ENCODE measurements around the gene HDGF. TPM values are rescaled to one million over a fixed set of nuclear protein-coding genes. Genes with fewer than 3 reads are reported as not detected.

The HDGF gene
- total RNA-seq, 1 donor from 2014 or later, result 270 TPM

DNA sequence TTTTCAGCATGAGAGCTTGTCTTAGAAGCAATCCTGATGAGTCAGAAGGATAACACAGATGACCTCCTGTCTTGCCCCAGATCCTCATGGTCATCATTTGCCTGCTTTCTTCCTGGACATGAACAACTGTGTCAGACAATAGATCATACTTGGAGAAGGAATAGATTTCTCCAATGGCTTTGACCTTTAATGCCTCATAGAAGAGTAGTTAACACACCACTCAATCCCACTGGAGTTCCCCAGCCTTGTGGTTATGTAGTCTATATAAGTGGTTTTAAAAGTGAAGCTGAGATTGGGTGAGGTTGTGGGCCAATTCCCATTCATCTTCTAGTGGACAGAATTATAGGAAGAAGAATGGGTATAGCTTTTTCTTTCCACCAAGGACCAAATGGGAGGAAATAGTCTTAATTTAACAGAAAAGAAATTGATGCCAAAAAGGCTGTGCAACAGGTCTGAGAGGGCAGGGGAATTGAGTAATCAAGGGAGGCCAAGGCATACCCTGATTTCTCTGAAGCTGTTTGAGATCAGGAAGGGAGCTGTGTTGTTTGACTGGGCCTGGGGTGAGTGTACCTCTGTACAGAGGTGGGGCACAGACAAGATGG lies 30.2 kb upstream of the HDGF start:
- Mint-ChIP-seq H3K27ac (no peak overlapping the region), H3K4me1 (ENCODE audit: unreplicated experiment) (peaks cover 16% of the 10 kb centered on the region), H3K9me3 (no peaks in the 10 kb centered on the region), H3K27me3 (no peaks in the 10 kb centered on the region), H3K36me3 (peaks cover 24% of the 10 kb centered on the region), H3K4me3 (no peak overlapping the region)
- no peak for DNase-seq (ENCODE audit: extremely low spot score, unreplicated experiment)
- TF ChIP-seq, protein P1, sequence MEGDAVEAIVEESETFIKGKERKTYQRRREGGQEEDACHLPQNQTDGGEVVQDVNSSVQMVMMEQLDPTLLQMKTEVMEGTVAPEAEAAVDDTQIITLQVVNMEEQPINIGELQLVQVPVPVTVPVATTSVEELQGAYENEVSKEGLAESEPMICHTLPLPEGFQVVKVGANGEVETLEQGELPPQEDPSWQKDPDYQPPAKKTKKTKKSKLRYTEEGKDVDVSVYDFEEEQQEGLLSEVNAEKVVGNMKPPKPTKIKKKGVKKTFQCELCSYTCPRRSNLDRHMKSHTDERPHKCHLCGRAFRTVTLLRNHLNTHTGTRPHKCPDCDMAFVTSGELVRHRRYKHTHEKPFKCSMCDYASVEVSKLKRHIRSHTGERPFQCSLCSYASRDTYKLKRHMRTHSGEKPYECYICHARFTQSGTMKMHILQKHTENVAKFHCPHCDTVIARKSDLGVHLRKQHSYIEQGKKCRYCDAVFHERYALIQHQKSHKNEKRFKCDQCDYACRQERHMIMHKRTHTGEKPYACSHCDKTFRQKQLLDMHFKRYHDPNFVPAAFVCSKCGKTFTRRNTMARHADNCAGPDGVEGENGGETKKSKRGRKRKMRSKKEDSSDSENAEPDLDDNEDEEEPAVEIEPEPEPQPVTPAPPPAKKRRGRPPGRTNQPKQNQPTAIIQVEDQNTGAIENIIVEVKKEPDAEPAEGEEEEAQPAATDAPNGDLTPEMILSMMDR (conservative IDR thresholded peaks at IDR 0.05), result no peak

DNA sequence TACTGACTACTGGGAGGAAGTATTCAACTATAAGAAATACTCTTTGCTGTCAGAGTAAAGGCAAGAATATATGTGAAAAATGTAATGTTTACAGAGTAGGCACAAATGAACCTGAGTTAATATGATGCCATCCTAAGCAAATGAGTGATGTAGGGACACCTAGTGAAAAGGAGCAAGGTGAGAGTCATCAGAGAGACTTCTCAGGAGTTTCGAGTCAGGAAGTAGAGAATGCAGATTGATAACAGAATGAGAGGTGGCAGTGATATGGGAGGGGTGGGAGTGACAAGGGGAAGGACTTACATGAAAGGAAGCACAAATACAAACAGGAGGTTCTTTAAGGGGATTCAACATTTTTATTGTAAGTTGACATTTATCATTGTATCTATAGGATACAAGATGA lies 26.1 kb upstream of the HDGF start:
- no peak for DNase-seq (ENCODE audit: extremely low spot score, unreplicated experiment)
- Mint-ChIP-seq H3K27ac (peak overlapping the region; percentile 35), H3K36me3 (peaks cover 22% of the 10 kb centered on the region)

DNA sequence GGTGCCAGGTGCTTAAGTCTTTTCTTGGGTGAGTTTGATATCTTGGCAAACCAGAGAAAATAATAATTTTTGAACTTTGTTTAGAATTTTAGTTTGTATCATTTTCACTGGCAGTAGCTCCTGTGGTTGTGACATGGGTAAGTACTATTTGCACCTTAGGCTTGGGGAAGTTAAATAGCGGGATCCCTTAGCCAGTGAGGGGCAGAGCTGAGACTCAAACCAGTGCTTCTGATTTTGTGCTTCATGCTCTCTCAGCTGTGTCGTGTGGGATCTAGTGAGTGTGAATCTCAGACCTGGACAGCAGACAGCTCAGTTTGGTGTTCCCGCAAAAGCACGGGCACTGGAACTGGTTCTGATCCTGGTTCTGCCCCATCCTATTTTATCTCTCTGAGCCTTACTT lies 25.5 kb upstream of the HDGF start:
- TF ChIP-seq, protein P1 (conservative IDR thresholded peaks at IDR 0.05), result no peak
- Mint-ChIP-seq H3K4me3 (no peak overlapping the region), H3K27me3 (no peaks in the 10 kb centered on the region), H3K4me1 (ENCODE audit: unreplicated experiment) (peaks cover 40% of the 10 kb centered on the region), H3K9me3 (peaks cover 3% of the 10 kb centered on the region), H3K36me3 (peaks cover 18% of the 10 kb centered on the region), H3K27ac (no peak overlapping the region)
- no peak for DNase-seq (ENCODE audit: extremely low spot score, unreplicated experiment)

More for the DNA sequence above, 26.1 kb upstream of the HDGF start:
- Mint-ChIP-seq H3K4me1 (ENCODE audit: unreplicated experiment) (peaks cover 36% of the 10 kb centered on the region), H3K9me3 (peaks cover 3% of the 10 kb centered on the region), H3K27me3 (no peaks in the 10 kb centered on the region), H3K4me3 (no peak overlapping the region)
- TF ChIP-seq, protein P1 (conservative IDR thresholded peaks at IDR 0.05), result no peak

DNA sequence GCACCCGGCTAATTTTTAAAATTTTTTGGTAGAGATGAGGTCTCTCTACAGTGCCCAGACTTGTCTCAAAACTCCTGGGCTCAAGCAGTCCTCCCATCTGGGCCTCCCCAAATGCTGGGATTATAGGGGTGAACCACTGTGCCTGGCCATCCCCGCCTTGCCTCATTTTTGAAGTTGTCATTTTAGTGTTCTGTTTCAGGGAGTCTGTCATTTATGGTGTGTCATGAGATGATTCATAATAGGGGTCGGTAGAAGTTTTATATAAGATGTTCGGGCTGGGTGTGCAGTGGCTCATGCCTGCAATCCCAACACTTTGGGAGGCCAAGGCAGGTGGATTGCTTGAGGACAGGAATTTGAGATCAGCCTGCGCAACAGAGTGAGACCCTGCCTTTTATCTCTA lies 24.3 kb upstream of the HDGF start:
- TF ChIP-seq, protein P1 (conservative IDR thresholded peaks at IDR 0.05), result no peak
- peaks cover 3% of the 10 kb centered on the region for H3K9me3 Mint-ChIP-seq
- DNase-seq (ENCODE audit: extremely low spot score, unreplicated experiment), result no peak
- peak overlapping the region; percentile 13 for H3K4me3 Mint-ChIP-seq
- peaks cover 14% of the 10 kb centered on the region for H3K36me3 Mint-ChIP-seq
- H3K27me3 Mint-ChIP-seq, result no peaks in the 10 kb centered on the region
- no peak overlapping the region for H3K27ac Mint-ChIP-seq
- peaks cover 42% of the 10 kb centered on the region for H3K4me1 Mint-ChIP-seq (ENCODE audit: unreplicated experiment)

DNA sequence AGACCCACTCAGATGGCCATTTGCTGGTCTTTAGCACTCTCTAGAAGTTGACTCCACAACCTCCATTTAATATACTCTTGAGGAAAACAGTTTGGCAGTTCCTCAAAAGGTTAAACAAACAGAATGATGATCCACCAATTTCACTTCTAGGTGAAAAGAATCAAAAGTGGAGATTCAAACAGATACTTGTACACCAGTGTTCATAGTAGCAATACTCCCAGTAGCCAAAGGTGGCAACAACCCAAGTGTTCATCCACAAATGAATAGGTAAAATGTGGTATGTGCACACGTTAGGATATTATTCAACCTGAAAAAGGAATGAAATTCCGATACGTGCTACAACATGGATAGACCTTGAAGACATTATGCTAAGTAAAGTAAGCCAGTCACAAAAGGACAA lies 22.1 kb upstream of the HDGF start:
- Mint-ChIP-seq H3K36me3 (peaks cover 26% of the 10 kb centered on the region), H3K27ac (peak overlapping the region; percentile 70), H3K9me3 (peaks cover 3% of the 10 kb centered on the region), H3K4me1 (ENCODE audit: unreplicated experiment) (peaks cover 56% of the 10 kb centered on the region), H3K27me3 (no peaks in the 10 kb centered on the region), H3K4me3 (peak overlapping the region; percentile 24)
- TF ChIP-seq, protein P1 (conservative IDR thresholded peaks at IDR 0.05), result peak; percentile 53
- DNase-seq (ENCODE audit: extremely low spot score, unreplicated experiment), result no peak
